HG03060 (cell line): ENCODE measurements around the gene DROSHA.
"Not testable (repeated sequence)": the region's sequence is repeated elsewhere in the genome, so short reads cannot be mapped to it uniquely, and the experiment has no call there.

Source experiments
- ATAC-seq: cut with Tn5 transposase; IDR thresholded peaks from one replicate; pipeline ENCODE4 v1.9.1; 2021; ENCODE audit warnings: low read depth, moderate number of reproducible peaks; ENCODE audit not compliant: unreplicated experiment

The DROSHA gene

DNA sequence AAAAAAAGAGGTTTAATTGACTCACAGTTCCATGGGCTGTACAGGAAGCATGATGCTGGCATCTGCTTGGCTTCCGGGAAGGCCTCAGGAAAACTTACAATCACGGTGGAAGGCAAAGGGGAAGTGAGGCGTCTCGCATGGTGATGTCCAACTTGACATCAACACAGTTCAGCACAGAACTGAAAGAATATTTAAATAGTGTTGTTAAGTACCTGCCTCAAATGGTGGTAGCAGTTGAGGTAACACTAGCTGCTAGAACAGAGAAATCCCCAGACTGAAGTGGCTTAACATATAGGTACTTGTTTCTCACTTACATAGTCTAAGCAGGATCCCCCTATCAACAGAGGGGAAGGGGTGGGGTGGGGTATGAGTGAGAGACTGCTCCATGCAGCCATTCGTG, 141.6 kb downstream of the DROSHA start:
- ATAC-seq = no peak

DNA sequence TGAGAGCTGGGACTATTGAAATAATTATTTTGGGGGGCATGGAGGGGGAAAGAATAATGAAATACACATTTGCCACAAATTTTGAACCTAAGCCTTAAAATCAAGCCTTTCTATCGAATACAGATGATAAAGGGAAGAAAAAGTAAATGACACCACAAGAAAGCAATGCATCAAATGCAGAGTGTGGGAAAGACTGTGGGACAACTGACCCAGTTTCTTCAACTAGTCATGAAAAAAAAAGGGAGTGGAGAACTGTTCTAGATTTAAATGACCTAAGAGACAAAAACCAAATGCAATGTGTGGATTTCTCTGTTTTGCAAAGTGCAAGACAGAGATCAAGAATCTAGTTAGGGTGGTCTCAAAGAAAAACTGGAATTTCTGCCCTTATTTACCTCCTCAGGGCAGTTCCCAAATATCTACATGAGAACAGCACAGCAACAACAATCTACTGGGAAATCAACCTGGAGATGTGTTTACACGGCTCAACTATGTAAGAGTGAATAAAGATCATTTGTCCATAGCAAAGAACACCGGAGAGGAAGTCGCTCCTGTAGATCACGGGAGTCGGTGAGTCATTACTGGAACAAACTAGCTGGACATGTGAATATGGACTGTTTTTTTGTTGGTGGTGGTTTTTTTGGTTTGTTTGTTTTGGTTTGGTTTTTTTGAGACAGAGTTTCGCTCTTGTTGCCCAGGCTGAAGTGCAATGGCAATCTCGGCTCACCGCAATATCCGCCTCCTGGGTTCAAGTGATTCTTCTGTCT, 145.9 kb downstream of the DROSHA start:
- no peak for ATAC-seq

DNA sequence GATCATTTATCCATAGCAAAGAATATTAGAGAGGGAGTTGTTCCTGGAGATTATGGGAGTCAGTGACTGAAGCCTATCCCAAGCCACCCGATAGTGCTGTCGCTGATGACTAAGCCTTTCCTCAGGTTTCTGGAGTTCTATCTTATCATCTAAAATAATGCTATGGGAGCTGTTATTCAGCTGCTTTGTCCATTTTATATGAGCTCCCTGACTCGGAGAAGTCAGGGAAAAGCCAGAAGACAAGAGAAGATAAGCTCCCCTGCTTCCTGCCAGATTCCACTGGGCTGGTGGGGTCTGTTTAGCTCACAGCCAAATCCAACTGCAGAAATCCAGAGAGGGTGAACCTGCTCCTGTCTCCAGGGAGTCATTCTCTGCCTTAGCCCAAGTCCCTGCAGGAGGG, 148.2 kb downstream of the DROSHA start:
- no peak for ATAC-seq

DNA sequence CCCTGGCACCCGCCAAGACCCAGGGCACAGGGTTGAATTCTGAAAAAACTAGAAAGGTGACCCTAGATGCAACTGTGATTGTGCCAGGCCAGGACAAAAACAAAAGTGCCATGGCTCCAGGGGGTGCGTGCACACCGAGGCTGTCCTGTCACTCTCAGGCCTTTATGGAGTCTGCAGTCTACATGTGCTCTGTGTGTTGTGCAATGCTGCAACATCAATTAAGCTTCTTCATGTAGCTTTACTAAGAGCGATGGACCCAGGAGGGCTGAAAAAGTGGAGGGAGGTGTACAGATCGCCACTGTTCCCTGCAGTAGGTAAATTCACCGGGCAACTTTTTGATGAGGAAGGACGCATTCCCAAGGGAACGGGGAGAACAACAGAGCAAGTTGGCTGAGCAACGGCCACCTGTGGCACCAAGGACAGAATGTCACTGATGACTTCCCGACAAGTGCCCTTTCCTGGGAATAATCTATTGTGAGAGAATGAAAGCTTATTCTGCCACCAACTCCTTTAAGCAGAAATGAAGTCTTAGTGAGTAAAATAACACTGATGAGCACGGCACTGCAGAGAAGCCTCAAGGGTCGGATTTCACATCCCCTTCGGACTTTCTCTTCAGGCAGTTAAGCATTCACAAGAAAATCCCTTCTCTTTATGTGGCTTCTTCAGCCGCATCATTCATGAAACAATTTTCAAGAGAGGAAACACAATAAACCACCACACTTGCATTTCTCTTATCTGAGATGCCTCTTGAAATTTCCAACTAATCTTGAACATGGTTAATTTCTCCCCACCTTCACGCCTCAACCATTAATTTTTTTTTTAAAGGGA, 149.6 kb downstream of the DROSHA start:
- no peak for ATAC-seq

DNA sequence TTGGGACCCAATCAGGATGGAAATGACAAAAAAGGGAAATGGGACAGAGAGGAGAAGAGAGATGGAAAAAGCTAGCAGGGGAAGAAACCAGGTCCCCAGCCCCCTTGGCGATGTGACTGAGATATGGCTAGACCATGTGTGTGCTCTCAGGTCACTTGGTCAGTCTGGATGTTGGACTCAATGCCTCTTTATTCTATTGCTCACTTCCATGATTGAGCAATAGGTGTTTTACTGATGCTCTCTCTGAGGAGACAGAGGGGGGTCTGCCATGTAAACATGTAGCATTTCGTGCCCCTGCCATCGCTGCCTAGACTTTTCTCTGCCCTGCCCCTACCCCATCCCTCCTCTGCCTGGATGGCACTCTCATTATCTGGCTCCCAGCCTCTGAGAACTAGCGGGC, 150.6 kb downstream of the DROSHA start:
- no peak for ATAC-seq

DNA sequence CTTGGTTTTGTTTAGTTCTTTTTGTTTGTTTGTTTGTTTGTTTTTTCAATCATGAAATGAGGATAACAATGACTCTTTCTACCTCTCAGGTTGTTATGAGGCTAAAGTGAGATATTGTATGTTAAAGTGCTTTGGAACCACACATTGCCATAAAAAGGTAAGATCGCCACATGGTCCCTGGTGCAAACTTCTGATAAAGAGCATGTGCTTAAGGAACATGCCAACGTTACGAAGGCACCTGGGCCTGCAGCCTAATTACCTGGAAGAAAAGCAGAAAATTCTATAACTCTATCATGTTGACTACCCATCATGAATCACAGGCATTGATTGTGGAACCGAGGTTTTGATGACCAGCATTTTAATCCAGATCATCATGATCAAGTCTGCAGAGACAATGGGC, 151.8 kb downstream of the DROSHA start:
- no peak for ATAC-seq

DNA sequence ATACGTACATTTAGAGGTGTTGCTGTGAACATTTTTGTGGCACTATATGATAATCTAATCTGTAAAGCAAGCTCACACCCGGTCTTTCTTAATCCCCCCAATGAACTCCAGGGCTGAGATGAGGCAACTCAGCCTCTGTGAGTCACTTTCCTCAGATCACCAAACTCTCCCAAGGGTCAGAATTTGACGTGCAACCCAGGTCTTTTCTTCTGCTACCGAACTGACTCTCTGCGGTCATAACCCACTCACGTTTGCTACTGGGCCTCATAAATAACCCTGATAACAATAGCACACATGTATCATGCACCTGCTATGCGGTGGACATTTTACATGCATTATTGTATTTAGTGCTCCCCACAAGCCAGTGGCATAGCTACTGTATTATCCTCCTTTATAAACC, 153.1 kb downstream of the DROSHA start:
- no peak for ATAC-seq

DNA sequence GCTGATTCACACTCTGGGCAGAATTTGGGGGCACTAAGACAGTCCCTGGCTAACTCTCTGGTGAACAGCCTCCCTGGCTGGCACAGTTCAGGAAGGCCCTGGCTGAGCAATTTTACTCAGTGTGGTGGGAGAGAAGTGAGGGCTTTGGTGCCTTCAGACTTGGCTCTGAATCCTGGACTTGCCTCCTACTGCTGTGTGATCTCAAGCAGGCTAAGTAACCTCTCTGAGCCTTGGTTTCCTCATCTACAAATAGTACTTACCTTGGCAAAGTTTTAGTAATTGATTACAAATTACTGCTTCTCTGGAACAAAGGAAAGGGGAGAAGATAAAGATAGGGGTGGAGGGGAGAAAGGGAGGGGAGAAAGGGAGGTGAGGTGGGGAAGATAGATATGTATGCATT, 153.8 kb downstream of the DROSHA start:
- ATAC-seq = no peak

DNA sequence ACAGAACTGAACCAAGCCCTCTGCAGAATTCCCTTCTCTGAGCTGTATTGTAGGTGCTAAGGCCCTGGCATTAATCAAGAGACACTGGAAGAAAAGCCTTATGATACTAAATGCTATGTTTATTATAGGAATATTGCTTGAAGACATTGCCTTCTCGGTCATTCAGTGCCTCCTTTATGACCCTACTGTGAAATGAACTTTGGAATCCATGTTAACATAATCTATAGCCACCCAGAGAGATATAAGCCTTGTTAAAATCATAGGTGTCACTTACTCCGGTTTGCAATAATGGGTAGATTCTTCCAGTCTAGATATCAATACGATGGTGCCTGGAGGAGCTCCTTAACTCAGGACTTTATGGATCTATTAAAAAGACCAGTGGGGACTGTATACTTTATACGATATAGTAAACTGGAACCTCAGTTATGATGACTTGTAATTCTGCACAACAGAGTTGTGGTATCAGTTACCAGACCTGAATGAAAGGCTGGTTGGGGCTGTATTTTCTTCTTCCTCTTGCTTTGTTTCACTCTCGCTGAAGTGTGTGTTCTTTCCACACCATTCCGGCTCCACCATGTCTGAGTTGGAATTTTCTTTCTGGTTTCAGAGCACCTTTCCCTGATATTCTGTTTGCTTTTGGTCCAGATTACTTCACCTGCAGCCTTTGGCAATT, 154.5 kb downstream of the DROSHA start:
- ATAC-seq = no peak

DNA sequence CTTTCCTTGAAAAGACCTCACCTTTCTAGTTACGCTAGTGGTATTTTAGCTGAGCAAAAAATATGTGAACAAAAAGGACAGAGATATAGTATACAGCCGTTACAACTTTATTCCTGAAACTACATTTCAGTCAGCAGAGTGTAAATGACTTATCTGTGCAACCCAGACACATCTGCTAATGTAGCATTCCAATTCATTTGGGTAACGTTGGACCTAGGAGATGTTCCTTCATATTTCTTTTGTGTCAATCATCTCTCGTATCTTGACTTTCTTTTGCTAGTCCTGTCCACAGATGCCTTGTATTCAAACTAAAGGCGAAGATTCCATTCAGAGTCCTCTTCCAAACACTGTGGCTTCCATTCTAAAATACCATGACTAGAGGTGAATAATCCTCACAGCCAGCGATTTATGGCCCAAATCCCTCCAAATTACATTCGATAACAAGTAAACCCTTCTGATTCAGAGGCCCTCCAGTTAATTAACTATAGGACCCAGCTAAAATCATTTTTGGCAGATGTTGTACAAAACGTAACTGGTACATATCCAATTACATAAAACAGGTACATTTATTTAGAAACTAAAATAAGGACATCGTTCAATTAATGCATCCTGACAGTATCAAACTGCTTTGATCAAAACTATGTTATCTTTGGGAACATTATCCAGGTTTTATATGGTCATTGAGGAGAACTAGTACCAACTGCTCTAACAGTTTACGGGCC, 155.7 kb downstream of the DROSHA start:
- ATAC-seq = no peak

DNA sequence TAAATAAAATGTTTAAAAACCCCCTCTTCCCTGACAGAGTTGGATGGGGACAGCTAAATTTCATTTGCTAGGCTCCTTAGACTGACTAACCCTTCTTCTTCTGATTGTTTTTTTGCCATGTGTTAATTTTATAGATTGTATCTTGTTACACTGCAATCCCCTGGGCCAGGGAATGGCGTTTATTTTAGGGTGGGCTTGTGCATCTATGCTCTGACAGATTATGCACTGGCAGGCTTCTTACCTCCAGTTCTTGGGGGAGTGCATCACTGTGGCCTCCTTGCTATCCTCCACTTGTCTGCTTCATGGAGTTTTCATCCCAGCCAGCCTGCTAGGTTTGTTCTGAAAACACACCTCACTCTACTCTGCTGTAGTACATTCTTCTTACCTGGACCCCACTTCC, 159.8 kb downstream of the DROSHA start:
- ATAC-seq = no peak

DNA sequence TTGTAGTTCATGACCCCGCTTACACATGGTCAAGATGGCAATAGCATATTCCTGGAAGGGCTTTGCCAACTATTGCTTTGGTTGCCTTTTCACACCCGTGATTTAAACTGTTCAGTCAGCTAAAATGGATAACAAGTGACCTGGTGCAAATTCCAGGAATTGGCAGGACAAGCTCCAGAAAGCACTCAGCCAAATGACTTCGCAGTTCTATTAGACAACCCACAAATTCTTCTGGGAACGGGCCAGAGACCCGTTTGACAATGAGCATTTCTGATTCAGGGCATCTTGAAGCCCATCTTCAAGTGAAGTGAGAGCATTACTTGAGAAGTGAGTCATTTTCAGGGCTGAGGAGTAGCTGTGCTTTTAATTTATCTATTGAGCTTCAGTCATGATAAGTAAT, 165.0 kb downstream of the DROSHA start:
- ATAC-seq = no peak

DNA sequence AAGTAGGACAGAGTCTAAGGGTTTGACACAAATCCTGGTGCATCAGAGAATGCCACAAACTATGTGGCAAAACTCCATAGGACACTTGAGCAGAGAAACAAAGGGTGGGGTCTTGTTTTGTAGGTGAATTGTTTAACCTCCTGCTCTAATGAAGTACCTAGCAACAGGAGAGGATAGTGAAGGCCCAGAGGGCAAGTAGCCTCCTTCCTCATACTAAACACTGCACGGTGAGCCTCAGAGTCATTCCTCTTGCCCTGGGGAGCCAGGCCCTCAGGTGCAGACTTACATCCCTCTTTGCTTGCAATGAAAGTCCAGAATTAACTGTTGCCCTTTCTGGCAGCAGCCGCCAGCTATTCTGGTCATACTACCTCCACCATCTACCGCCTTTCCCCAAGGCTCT, 166.1 kb downstream of the DROSHA start:
- ATAC-seq = no peak

DNA sequence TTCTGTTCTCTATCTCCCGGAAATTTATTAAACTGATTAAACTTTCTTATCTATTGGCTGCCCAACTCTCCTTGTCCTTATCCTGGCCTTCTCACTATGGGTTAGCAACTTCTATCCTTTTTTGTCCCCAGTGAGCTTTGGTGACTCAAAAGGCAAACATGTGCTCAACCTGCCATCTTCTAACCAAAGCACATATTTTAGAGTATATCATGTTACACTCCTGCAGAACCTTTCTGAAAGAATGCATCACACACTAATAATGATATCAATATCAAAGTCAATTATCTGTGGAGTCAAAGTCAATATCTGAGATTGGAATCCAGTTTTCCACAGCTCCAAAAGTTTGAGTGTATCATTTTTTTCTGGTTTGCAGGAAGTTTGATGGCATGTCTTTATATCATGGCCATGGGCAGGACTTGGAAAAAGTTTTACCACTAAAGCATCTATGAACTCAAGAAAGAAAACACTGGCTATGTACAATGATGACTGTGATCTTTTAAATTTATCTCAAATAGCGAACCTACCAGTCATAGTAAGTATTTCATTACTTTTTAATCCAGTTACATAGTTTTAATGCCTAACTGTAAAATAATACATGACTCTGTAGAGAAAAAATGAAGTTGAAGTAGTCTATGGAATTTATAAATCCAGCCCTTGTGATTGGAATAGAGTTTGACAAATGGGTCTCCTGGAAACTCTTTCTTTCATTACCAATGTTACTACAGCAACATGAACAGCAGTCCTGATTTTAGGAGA, 166.8 kb downstream of the DROSHA start:
- ATAC-seq = no peak

DNA sequence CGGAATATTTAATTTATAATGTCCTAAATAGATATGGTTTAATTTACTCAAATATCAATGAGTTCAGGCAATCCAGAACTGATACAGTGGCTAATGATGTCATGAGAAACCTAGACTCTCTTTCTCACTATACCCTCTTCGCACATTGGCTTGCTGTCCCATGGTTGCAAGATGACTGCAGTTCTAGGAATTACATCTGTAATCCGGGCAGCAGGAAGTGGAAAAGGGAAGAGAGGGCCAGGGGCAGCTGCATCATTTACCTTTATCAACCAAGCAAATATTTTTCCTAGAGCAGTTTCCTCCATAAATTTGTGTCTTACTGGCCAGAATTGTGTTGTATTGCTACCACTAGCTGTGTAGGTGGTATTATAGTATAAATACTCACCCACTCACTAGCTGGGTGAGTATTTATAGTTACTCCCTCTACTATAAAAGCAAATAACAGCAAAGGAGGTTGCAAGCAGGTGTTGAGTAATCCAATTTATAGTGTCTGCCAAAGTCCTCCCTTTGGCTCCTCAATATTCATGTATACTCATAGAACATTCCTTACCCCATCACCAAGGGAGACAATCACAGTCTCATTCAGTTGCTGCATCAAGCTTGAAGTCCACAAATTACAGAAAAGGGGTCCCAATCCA, 168.8 kb downstream of the DROSHA start:
- ATAC-seq = no peak

DNA sequence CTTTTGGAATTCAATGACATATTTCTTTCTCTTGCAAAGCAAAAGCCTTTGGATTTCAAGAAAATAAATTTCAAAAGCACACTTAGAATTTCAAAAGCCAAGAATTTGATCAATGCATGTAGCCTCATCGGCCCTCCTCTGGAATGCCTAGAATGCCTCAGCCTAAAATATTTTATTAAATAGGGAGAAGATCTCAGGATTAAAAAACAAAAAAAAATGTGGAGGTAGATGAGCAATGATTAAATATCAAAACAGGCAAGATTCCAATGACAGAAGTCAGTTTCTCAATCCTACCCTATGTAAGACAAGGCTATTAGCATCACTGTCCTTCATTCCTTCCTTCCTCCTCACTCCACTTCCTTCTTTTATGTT, 169.4 kb downstream of the DROSHA start:
- ATAC-seq = no peak

DNA sequence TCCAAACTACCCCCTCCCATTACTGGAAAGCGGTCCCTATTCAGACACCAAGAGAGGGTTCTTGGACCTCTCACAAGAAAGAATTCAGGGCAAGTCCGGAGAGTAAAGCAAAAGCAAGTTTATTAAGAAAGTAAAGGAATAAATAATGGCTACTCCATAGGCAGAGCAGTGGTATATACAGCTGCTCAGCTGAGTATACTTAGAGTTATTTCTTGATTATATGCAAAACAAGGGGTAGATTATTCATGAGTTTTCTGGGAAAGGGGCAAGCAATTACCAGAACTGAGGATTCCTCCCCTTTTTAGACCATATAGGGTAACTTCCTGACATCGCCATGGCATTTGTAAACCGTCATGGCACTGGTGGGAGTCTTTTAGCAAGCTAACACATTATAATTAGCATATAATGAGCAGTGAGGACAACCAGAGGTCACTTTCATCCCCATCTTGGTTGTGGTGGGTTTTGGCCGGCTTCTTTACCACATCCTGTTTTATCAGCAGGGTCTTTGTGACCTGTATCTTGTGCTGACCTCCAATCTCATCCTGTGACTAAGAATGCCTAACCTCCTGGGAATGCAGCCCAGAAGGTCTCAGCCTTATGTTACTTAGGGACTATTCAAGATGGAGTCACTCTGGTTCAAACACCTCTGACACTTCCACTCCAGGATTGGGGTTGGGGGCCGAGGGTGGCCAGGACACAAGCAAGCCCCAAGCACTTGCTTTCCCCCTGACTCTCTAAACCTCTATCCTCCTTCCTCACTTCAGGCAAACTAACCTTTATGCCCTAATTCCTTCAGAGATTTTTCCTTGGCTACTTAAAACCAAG, 170.0 kb downstream of the DROSHA start:
- ATAC-seq = not testable (repeated sequence)

DNA sequence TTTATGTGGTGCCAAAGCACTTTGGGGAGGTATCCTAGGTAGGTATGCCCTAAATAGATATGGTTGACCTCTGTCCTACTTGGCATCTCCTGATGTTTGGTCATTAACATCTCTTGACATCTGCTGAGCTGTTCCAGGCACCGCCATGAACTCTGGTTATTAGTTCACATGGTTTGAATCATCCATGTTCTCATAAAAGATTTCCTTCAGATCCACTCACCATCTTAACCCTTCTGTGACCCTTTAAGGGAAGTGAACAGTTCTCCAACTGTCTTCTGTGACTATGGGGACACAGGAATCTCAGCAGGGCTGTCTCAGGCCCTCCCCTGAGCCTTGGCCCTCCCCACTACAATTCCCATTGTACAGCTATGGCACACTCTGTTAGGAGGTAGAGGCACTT, 170.7 kb downstream of the DROSHA start:
- ATAC-seq = no peak

DNA sequence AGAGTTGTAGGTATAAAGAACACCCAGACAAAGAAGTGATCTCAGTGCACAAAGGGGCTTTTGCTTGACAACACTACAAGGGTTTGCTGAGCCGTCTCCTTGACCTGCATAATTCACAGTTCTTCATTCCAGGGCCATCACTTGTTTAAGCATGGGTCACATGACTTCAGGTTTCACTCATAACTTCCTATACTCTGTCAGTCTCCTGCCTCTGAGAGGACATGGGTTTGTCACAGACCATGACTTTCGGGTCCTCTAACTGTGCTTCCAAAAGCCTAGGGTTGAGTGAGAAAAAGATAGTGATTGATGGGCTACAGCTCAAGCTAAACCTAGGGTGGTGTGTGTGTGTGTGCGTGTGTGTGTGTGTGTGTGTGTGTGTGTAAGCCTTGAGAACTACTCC, 172.1 kb downstream of the DROSHA start:
- no peak for ATAC-seq
